HEK293T (cell line): Measurements from ENCODE around the gene POLR2E.

Source experiments
- ARNT ChIP-seq: fragments of 450-650 bp; IDR thresholded peaks from 2 replicates; pipeline ENCODE4 v1.6.1; 2017; ENCODE audit warnings: mild to moderate bottlenecking
- BHLHE40 ChIP-seq: fragments of 450-650 bp; IDR thresholded peaks from 2 replicates; pipeline ENCODE4 v1.6.1; 2016; ENCODE audit warnings: mild to moderate bottlenecking, moderate library complexity, borderline replicate concordance
- ELF4 ChIP-seq: fragments of 450-650 bp; IDR thresholded peaks from 2 replicates; pipeline ENCODE4 v1.6.1; 2017; ENCODE audit warnings: antibody characterized with exemption
- FOXA1 ChIP-seq: fragments of 450-650 bp; IDR thresholded peaks from 2 replicates; pipeline ENCODE4 v1.6.1; 2016; ENCODE audit warnings: mild to moderate bottlenecking
- FOXK2 ChIP-seq: fragments of 450-650 bp; IDR thresholded peaks from 2 replicates; pipeline ENCODE4 v1.6.1; 2016; ENCODE audit warnings: mild to moderate bottlenecking
- FOXM1 ChIP-seq: fragments of 450-650 bp; IDR thresholded peaks from 2 replicates; pipeline ENCODE4 v1.6.1; 2017; ENCODE audit warnings: mild to moderate bottlenecking, borderline replicate concordance
- HDGF ChIP-seq: fragments of 450-650 bp; IDR thresholded peaks from 2 replicates; pipeline ENCODE4 v1.6.1; 2017; ENCODE audit warnings: antibody characterized with exemption, borderline replicate concordance
- L3MBTL2 ChIP-seq: fragments of 450-650 bp; conservative IDR thresholded peaks from 2 replicates; pipeline ENCODE4 v1.6.1; 2016; ENCODE audit warnings: mild to moderate bottlenecking
- SP1 ChIP-seq: fragments of 450-650 bp; IDR thresholded peaks from 2 replicates; pipeline ENCODE4 v1.6.1; 2017
- SUZ12 ChIP-seq: fragments of 450-650 bp; IDR thresholded peaks from 2 replicates; pipeline ENCODE4 v1.6.1; 2016; ENCODE audit warnings: mild to moderate bottlenecking
- TARDBP ChIP-seq: fragments of 450-650 bp; IDR thresholded peaks from 2 replicates; pipeline ENCODE4 v1.6.1; 2016
- ZNF384 ChIP-seq: fragments of 450-650 bp; IDR thresholded peaks from 2 replicates; pipeline ENCODE4 v1.6.1; 2016

DNA sequence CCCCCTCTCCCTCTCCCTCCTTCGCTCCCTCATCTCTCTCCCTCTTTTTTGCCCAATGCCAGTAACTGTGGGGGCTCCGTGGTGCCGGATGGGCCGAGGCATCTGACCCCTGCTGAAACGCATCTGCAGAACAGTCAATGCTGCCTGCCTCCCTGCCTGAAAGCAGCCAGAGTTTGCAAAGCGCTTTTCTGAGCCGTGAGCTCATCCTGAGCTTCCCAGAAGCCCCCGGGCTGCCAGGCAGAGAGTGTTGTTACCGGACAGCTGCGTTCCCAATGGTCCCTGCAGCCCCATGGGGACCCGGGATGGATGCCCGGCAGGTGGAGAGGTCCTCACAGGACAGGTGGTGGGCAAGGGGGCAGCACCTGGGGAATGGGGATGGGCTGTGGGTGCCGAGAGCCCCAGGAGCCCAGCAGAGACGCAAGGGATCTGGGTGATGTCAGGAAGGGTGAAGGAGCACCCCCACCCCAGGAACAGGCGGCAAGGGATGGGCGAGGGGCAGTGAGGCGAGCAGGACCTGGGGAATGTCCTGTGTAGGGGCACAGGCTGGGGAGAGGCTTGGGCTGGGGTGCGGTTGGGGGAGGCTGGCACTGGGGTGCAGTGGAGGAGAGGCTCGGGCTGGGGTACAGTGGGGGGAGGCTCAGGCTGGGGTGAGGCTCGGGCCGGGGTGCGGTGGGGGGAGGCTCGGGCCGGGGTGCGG lies 41.6 kb upstream of the POLR2E start:
- TF ChIP-seq FOXA1 (no peak), FOXM1 (no peak), FOXK2 (no peak), ZNF384 (no peak), BHLHE40 (no peak), SP1 (no peak), L3MBTL2 (no peak), HDGF (no peak), SUZ12 (no peak), ELF4 (no peak), TARDBP (no peak), ARNT (no peak)
